ENCODE results near the gene PRR13. TPM values are rescaled to one million over a fixed set of nuclear protein-coding genes. Genes with fewer than 3 reads are reported as not detected.
A peak's percentile ranks its signal among the peaks of the same experiment; 100 is the strongest.
"Not testable (repeated sequence)": the region's sequence is repeated elsewhere in the genome, so short reads cannot be mapped to it uniquely, and the experiment has no call there.

Gene PRR13
- total RNA-seq, 6 experiments from 2014 or later = 122 to 188 (median 165) TPM

GRCh38 chr12:53413485-53414204 is 27.9 kb upstream of the PRR13 start:
- no peak overlapping the region for H3K4me3 Mint-ChIP-seq
- H3K27me3 Mint-ChIP-seq (ENCODE audit: insufficient read depth) = peaks cover 3% of the 10 kb centered on the region; the same call in 1 of the 2 replicates
- peaks cover 42% of the 10 kb centered on the region for H3K4me1 Mint-ChIP-seq (ENCODE audit: low read depth)
- H3K9me3 Mint-ChIP-seq = no peaks in the 10 kb centered on the region
- no peak for DNase-seq
- H3K27ac Mint-ChIP-seq = no peak overlapping the region; the same call in 1 of the 2 replicates
- TF ChIP-seq CTCF (IDR thresholded peaks at IDR 0.05) = no peak
- H3K36me3 Mint-ChIP-seq (ENCODE audit: low read depth) = peaks cover 31% of the 10 kb centered on the region

GRCh38 chr12:53414756-53415417 is 26.6 kb upstream of the PRR13 start:
- H3K4me3 Mint-ChIP-seq = no peak overlapping the region
- H3K4me1 Mint-ChIP-seq (ENCODE audit: low read depth) = peaks cover 42% of the 10 kb centered on the region
- TF ChIP-seq CTCF (IDR thresholded peaks at IDR 0.05) = no peak

GRCh38 chr12:53415752-53416389 is 25.7 kb upstream of the PRR13 start:
- not testable (repeated sequence) for DNase-seq; H3K4me3 Mint-ChIP-seq; H3K27me3 Mint-ChIP-seq (ENCODE audit: insufficient read depth); H3K9me3 Mint-ChIP-seq
- peaks cover 47% of the 10 kb centered on the region for H3K4me1 Mint-ChIP-seq (ENCODE audit: low read depth)
- H3K27ac Mint-ChIP-seq = peak overlapping the region; percentile 14
- peaks cover 17% of the 10 kb centered on the region for H3K36me3 Mint-ChIP-seq (ENCODE audit: low read depth)

More at GRCh38 chr12:53414756-53415417, 26.6 kb upstream of the PRR13 start:
- DNase-seq = no peak
- peaks cover 3% of the 10 kb centered on the region; the same call in 1 of the 2 replicates for H3K27me3 Mint-ChIP-seq (ENCODE audit: insufficient read depth)
- peaks cover 25% of the 10 kb centered on the region for H3K36me3 Mint-ChIP-seq (ENCODE audit: low read depth)
- H3K9me3 Mint-ChIP-seq = no peaks in the 10 kb centered on the region
- no peak overlapping the region for H3K27ac Mint-ChIP-seq

- not testable (repeated sequence) for H3K27me3 Mint-ChIP-seq (ENCODE audit: insufficient read depth); H3K9me3 Mint-ChIP-seq; H3K27ac Mint-ChIP-seq; H3K36me3 Mint-ChIP-seq (ENCODE audit: low read depth); H3K4me3 Mint-ChIP-seq; DNase-seq
- H3K4me1 Mint-ChIP-seq (ENCODE audit: low read depth) = peaks cover 47% of the 10 kb centered on the region
Measured at GRCh38 chr12:53417291-53417816, 24.2 kb upstream of the PRR13 start.

GRCh38 chr12:53418221-53418620 is 23.3 kb upstream of the PRR13 start:
- H3K4me1 Mint-ChIP-seq (ENCODE audit: low read depth) = peaks cover 38% of the 10 kb centered on the region

More at GRCh38 chr12:53418221-53418620, 23.3 kb upstream of the PRR13 start:
- Mint-ChIP-seq H3K4me3 (no peak overlapping the region), H3K36me3 (ENCODE audit: low read depth) (no peaks in the 10 kb centered on the region), H3K9me3 (no peaks in the 10 kb centered on the region), H3K27ac (no peak overlapping the region), H3K27me3 (ENCODE audit: insufficient read depth) (peaks cover 3% of the 10 kb centered on the region)
- no peak for DNase-seq
- TF ChIP-seq CTCF (IDR thresholded peaks at IDR 0.05) = no peak
